Parathyroid adenoma (tissue), 2 donors: ENCODE measurements around the gene DMXL2.
A peak's percentile ranks its signal among the peaks of the same experiment; 100 is the strongest.

ENCODE experiments used
- H2AFZ ChIP-seq: fragments of 300-600 bp; sonication (generic); one replicate; pipeline ENCODE4 v1.7.0; 2017; ENCODE audit warnings: antibody characterized with exemption, mild to moderate bottlenecking
- H3K27ac ChIP-seq: fragments of 300-600 bp; sonication (generic); one replicate; pipeline ENCODE4 v1.7.0; 2017
- H3K27me3 ChIP-seq: fragments of 300-600 bp; sonication (generic); one replicate; pipeline ENCODE4 v1.7.0; 2017; ENCODE audit warnings: low read length; ENCODE audit not compliant: control insufficient read depth, insufficient read depth
- H3K36me3 ChIP-seq: fragments of 300-600 bp; sonication (generic); one replicate; pipeline ENCODE4 v1.7.0; 2017; ENCODE audit warnings: low read length; ENCODE audit not compliant: control insufficient read depth, insufficient read depth
- H3K4me1 ChIP-seq: fragments of 300-600 bp; sonication (generic); one replicate; pipeline ENCODE4 v1.7.0; 2017; ENCODE audit warnings: control low read depth
- H3K4me2 ChIP-seq: fragments of 300-600 bp; sonication (generic); one replicate; pipeline ENCODE4 v1.7.0; 2017; ENCODE audit warnings: low read length
- H3K4me3 ChIP-seq: fragments of 300-600 bp; sonication (generic); one replicate; pipeline ENCODE4 v1.7.0; 2017; ENCODE audit warnings: low read depth, low read length
- H3K79me2 ChIP-seq: fragments of 300-600 bp; sonication (generic); one replicate; pipeline ENCODE4 v1.7.0; 2017; ENCODE audit warnings: control low read depth
- H3K9ac ChIP-seq: fragments of 300-600 bp; sonication (generic); one replicate; pipeline ENCODE4 v1.7.0; 2017; ENCODE audit warnings: mild to moderate bottlenecking
- H3K9me3 ChIP-seq: fragments of 300-600 bp; sonication (generic); one replicate; pipeline ENCODE4 v1.7.0; 2017; ENCODE audit warnings: low read length; ENCODE audit not compliant: control insufficient read depth
- TF ChIP-seq, protein P1 (sequence below): fragments of 300-600 bp; sonication (generic); IDR thresholded peaks from one replicate; pipeline ENCODE4 v1.7.0; 2017; ENCODE audit warnings: antibody characterized with exemption, mild to moderate bottlenecking
- donor health status: primary hyperparathyroidism.

The DMXL2 gene

GRCh38 chr15:51550841-51551240, 71.7 kb downstream of the DMXL2 start:
- TF ChIP-seq, protein P1, sequence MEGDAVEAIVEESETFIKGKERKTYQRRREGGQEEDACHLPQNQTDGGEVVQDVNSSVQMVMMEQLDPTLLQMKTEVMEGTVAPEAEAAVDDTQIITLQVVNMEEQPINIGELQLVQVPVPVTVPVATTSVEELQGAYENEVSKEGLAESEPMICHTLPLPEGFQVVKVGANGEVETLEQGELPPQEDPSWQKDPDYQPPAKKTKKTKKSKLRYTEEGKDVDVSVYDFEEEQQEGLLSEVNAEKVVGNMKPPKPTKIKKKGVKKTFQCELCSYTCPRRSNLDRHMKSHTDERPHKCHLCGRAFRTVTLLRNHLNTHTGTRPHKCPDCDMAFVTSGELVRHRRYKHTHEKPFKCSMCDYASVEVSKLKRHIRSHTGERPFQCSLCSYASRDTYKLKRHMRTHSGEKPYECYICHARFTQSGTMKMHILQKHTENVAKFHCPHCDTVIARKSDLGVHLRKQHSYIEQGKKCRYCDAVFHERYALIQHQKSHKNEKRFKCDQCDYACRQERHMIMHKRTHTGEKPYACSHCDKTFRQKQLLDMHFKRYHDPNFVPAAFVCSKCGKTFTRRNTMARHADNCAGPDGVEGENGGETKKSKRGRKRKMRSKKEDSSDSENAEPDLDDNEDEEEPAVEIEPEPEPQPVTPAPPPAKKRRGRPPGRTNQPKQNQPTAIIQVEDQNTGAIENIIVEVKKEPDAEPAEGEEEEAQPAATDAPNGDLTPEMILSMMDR = no peak
- Histone ChIP-seq H3K9me3 (no peaks in the 10 kb centered on the region), H3K79me2 (no peaks in the 10 kb centered on the region), H3K4me1 (no peaks in the 10 kb centered on the region), H3K27me3 (no peaks in the 10 kb centered on the region), H2AFZ (no peak overlapping the region), H3K36me3 (no peaks in the 10 kb centered on the region), H3K4me2 (no peak overlapping the region), H3K27ac (no peak overlapping the region), H3K4me3 (no peak overlapping the region), H3K9ac (no peak overlapping the region)

- H3K9ac ChIP-seq = no peak overlapping the region
- H2AFZ ChIP-seq = no peak overlapping the region
- H3K36me3 ChIP-seq = no peaks in the 10 kb centered on the region
- no peak overlapping the region for H3K27ac ChIP-seq
- H3K9me3 ChIP-seq = no peaks in the 10 kb centered on the region
- H3K79me2 ChIP-seq = no peaks in the 10 kb centered on the region
- TF ChIP-seq, protein P1 = no peak
- H3K27me3 ChIP-seq = no peaks in the 10 kb centered on the region
- H3K4me1 ChIP-seq = no peaks in the 10 kb centered on the region
- no peak overlapping the region for H3K4me2 ChIP-seq
- H3K4me3 ChIP-seq = no peak overlapping the region
Observed at GRCh38 chr15:51547656-51548055, 74.9 kb downstream of the DMXL2 start.

GRCh38 chr15:51536965-51537574, 85.5 kb downstream of the DMXL2 start:
- Histone ChIP-seq H3K4me1 (no peaks in the 10 kb centered on the region), H2AFZ (no peak overlapping the region), H3K4me3 (no peak overlapping the region), H3K79me2 (no peaks in the 10 kb centered on the region), H3K9me3 (no peaks in the 10 kb centered on the region), H3K4me2 (no peak overlapping the region), H3K27me3 (no peaks in the 10 kb centered on the region), H3K36me3 (no peaks in the 10 kb centered on the region), H3K27ac (no peak overlapping the region), H3K9ac (no peak overlapping the region)
- TF ChIP-seq, protein P1 = peak; percentile 32

DNA sequence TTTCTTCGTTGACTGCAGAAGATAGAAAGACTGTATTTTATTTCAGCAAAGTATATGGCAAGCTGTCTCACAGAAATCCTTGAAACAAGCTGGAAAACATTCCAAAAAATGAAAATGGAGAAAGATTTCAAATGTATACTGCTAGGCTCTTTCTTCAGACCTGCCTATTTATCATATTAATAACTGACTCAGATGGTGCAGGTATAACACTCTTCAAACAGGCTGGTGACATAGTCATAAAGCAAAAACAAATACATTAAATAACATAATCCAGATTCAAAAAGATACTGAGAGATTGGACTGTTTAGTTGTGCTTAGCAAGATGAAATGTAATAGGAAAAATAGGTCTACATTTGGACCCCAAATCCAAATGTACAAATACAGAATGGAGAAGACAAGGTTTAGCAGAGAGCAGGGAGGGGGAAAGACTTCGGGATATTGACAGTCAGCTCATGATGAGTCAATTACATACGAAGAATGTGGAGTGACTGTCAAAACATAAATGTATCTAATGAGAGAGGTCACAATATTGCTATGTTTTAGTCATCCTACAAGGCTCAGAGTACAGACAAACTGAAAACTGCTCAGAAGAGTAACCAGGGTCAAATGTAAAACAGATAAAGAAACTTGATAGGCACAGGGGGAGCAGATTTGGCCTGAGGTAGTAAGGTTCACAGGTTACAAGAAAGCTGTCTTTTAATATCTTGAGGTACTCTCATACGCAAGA, 88.7 kb downstream of the DMXL2 start:
- Histone ChIP-seq H2AFZ (no peak overlapping the region), H3K79me2 (no peaks in the 10 kb centered on the region), H3K4me1 (no peaks in the 10 kb centered on the region), H3K4me2 (no peak overlapping the region), H3K9ac (no peak overlapping the region), H3K27ac (no peak overlapping the region), H3K27me3 (no peaks in the 10 kb centered on the region), H3K36me3 (no peaks in the 10 kb centered on the region), H3K4me3 (no peak overlapping the region), H3K9me3 (no peaks in the 10 kb centered on the region)
- TF ChIP-seq, protein P1 = no peak

DNA sequence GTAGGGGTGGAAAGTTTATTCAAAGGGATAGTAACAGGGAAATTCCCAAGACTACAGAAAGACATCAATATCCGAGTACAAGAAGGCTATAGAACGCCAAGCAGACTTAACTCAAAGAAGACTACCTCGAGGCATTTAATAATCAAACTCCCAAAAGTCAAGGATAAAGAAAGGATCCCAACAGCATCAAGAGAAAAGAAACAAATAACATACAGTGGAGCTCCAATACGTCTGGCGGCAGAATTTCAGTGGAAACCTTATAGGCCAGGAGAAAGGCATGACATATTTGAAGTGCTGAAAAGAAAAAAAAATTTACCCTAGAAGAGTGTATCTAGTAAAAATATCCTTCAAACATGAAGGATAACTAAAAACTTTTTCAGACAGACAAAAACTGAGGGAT, 95.6 kb downstream of the DMXL2 start:
- no peaks in the 10 kb centered on the region for H3K36me3 ChIP-seq
- TF ChIP-seq, protein P1 = no peak
- H3K9me3 ChIP-seq = no peaks in the 10 kb centered on the region
- H3K79me2 ChIP-seq = no peaks in the 10 kb centered on the region
- no peak overlapping the region for H3K9ac ChIP-seq
- no peaks in the 10 kb centered on the region for H3K4me1 ChIP-seq
- H3K27me3 ChIP-seq = no peaks in the 10 kb centered on the region
- H3K27ac ChIP-seq = no peak overlapping the region
- no peak overlapping the region for H3K4me3 ChIP-seq
- no peak overlapping the region for H3K4me2 ChIP-seq
- H2AFZ ChIP-seq = no peak overlapping the region
